HuH-7 (cell line): ENCODE measurements around the gene CASP2.
A peak's percentile ranks its signal among the peaks of the same experiment; 100 is the strongest.

ENCODE experiments used
- DNase-seq: peaks from one replicate; pipeline ENCODE4 v3.0.0; 2011; ENCODE audit warnings: low spot score

Gene CASP2

GRCh38 chr7:143287935-143288826 is at the start of gene CASP2:
Gene CASP2, plus strand, starts transcription at chr7:143288351. Its CDS starts 105 bp downstream, at chr7:143288456.
- peak; percentile 99 for DNase-seq

DNA sequence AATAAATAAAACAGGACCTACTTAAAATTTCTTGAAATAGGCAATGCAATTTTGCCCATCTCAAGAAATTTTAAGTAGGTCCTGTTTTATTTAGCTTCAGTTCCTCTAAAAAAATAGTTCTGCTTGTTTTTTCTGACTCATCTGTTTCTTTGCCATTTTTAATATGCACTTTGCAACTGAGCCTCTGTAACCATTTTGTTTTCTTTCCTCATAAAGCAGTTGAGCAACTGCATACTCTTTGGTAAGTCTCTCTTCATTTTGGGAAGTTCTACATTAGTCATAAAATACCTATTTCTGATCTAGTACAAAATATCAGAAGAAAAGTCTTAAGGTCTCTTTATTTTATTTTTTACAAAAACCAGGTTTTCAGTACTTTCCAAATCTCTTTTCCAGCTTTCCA is 48.3 kb upstream of the CASP2 start:
- DNase-seq, result no peak

GRCh38 chr7:143240291-143241168 is 47.6 kb upstream of the CASP2 start:
- peak; percentile 27 for DNase-seq

DNA sequence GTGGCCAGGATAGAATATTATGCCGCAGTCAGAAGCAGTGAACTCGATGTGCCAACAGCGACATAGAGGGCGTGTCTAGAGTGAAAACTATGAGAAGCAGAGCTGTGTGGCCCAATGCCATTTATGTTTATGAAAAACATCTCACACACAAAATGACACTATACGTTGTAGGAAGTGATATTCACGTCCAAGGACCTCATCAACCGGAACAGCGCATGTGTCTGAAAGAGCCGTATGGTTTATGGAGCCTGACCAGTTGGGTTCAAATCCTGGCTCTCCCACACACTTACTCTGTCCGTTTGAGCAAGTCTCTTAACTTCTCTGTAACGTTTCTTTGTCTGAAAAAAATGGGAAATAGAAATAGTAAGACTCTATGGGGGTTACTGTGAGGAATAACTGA is 45.8 kb upstream of the CASP2 start:
- no peak for DNase-seq

DNA sequence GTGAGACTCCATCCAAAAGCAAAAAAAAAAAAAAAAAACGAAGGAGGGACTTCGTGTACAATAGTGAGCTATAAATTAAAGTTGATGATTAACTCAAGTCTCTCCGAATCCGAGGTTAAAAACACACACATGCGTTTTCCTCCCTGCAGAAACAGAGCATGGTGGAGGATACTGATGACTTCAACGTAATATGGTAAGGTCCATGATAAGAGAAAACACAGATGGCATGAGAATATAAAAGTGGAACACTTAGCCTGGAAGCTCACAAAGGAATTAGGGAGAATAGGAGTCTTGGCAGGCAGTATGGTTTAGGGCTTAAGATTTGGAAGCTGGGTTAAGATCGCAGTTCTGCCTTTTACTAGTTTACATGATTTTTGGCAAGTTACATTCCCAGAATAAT is 45.0 kb upstream of the CASP2 start:
- peak; percentile 25 for DNase-seq

DNA sequence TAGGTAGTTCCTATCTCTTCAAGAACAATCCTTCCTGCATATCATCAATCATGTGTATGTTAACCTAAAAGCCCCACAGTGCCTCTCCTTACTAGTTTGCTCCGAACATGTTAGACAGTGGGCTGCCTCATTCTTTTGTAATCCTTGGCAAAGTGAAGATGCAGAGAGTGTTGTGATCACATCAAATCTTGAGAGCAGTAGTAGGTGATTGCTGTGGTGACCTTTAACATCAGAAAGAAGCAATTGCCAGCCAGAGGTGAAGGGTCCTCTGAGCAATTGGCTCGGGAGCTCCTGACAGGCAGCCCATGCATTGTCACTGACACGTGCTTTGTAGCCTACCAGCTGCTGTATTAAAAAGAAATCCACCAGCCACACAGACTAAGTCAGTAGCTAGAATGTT is 44.5 kb upstream of the CASP2 start:
- DNase-seq, result no peak

GRCh38 chr7:143244321-143244720 is 43.8 kb upstream of the CASP2 start:
- no peak for DNase-seq

DNA sequence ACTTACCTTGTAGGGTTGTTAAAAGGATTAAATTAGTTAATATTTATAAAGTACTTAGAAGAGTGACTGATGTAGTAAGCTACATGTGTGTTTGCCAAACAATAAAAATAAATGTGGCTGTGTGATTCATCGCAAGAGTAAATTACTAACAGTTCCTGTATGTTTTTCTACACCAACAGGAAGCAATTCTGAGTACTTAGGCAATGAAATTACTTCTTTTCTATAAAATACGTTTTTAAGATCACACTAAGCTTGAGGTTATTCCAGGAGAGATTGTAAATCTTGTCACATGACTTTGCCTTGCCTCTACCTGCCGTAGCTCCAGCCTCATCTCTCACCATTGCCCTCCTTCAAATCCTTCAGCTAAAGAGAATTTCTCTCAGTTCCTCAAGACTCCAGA is 43.0 kb upstream of the CASP2 start:
- DNase-seq, result no peak

GRCh38 chr7:143247372-143247771 is 40.8 kb upstream of the CASP2 start:
- DNase-seq, result no peak

DNA sequence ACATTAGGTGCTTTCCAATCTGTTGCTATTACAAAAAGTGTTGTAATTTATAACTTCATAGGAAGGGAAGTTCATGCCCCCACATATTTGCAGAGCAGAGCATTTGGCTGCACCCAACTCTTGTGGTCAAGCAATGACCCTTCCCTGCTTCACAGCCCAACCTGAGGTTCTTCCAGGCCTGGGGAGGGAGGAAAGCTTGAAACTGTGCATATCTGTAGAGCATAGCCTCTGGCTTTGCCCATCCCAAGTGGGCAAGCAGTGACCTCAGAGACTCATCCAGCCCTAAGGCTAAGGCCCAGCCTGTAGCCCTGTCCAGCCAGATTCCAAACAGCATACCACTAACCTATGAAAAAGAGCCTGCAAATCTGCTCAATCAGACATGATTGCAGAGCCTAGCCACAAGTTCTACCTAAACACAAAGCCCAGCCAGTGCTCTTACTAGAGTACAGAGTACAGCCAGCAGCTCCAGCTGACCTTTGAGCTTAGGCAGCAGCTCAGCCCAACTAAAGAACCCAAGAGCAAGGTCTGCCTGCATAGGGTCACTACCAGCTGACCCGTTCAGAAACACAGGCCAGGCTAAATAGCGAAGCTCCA is 39.3 kb upstream of the CASP2 start:
- DNase-seq, result peak; percentile 64

DNA sequence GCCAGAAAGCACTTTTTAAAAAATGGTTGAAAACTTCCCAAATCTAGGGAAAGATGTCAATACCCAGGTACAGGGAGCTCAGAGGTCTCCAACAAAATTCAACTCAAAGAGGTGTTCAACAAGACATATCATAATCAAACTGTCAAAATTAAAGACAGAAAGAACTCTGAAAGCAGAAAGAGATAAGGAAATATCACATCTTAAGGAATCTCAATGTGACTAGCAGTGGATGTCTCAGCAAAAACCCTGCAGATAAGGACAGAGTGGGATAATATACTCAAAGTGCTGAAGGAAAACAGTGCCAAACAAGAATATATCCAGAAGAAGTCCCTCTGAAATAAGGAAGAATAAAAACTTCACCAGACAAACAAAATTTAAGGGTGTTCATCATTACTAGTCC is 38.0 kb upstream of the CASP2 start:
- DNase-seq, result no peak

GRCh38 chr7:143250822-143251221 is 37.3 kb upstream of the CASP2 start:
- no peak for DNase-seq

DNA sequence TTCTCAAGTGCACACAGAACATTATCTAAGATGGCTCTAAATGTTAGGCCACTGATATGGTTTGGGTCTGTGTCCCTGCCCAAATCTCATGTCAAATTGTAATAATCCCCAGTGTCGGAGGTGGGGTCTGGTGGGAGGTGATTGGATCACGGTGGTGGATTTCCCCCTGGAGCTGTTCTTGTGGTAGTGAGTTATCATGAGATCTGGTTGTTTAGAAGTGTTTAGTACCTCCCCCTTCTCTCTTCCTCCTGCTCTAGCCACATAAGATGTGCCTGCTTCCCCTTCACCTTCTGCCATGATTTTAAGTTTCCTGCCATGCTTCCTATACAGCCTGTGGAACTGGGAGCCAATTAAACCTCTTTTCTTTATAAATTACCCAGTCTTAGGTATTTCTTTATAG is 36.1 kb upstream of the CASP2 start:
- DNase-seq, result no peak

GRCh38 chr7:143255564-143255963 is 32.6 kb upstream of the CASP2 start:
- no peak for DNase-seq

- DNase-seq, result no peak
Measured at GRCh38 chr7:143256325-143256724, 31.8 kb upstream of the CASP2 start.

GRCh38 chr7:143256932-143257331 is 31.2 kb upstream of the CASP2 start:
- DNase-seq, result no peak

DNA sequence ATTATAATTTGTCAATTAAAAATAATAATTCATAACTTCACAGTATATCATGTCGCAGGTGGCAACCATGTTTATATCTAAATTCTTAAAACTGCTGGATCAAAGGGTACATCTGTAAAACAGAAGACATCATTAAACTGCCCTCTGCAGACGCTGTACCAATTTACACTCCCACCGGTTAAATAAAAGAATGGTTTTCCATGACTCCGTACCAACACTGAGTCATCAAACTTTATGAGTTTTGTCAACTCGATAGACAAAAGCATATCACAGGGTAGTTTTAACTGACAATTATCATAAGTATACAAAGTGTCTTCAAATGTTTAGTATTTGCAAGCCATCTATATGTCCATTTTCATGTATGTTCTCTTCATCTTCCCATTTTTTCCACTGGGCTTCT is 30.6 kb upstream of the CASP2 start:
- no peak for DNase-seq

DNA sequence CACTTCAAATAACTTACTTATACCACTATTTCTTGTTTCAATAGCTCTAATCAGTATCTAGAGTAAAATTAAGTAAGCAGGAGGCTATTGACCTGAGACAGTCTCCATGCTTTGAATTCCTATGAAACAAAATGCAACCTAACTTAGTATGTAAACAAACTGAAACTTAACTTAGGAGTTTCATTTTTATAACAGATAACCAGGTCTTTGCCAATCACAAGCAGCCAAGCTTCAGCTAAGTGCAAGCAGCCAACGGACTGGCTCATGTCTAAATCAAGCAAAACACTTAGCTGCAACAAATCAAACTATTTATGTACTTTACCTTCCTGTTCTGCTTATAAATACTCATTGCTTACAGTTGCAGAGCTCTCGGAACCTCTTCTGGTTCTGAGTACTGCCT is 29.3 kb upstream of the CASP2 start:
- no peak for DNase-seq

DNA sequence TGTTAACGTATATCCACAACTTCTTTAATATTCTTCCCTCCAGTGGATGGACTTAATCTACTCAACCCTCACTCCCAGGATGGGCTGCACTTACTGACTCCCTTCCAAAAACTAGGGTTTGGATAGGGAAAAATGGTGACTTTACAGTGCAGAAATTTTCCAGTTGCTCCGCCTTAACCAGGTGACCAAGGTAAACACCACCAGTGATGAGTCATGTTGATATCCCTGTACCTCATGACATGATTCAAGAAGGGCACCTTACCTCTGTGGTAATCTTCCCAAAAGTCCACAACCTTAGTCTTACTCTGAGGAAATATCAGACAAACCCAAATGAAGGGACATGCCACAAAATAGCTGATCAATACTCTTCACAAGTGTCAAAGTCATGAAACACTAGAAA is 28.4 kb upstream of the CASP2 start:
- no peak for DNase-seq

DNA sequence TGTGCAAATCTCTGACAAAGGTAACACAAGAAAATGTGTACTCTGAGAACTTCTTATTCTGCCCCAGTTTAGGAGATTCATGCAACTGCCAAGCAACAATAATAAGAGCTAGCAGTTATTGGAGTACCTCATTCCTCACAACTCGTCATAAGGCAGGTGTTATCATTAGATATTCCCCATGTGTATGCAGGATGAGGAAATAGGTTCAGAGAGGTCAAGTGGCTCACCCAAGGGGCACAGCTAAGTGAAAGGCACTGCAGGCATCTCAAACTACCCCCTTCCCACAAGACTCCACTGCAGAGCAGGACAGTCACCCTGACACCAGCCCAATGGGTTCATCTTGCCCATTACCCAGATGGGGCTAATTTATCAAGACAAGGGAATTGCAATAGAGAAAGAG is 26.2 kb upstream of the CASP2 start:
- DNase-seq, result no peak

DNA sequence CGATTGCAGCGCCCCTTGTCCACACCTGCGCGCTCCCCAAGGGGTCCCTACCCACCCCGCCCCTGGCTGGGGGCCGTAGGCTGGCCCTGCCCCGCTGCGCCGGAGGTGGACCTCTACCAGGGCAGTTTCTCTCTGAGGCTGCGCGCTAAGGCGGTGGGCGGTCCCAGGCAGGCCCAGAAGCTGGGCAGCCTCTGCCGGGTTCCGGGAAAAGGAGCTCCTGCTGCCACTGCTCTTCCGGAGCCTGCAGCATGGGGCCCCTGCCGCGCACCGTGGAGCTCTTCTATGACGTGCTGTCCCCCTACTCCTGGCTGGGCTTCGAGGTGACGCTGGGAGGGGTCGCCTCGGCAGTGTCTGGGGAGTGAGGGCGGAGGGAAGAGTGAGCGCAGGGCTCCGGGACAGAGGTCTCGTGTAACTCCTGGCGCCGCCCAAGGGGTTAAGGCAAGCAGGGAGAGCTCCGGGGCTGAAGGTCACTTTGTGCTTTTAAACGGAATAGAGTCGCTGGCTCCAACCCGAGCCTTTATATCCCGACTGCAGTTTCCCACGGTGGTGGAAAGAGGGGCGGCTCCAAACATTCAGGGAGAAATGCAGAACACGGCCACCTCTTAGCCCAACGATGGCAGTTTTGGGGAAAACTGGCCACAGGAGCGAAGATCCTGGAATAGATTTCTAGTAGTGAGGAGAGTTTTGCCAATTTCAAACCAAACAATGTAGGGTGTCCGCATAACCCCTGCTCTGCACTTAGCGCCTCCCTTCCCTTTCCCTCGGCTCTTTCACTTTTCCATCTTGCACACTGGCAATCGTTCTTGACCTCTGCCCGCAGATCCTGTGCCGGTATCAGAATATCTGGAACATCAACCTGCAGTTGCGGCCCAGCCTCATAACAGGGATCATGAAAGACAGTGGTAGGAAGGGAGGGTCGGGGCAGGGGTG is 24.6 kb upstream of the CASP2 start, which contains the start of gene GSTK1:
Gene GSTK1 (plus strand): TSS at position 176 of the 930 bp plus-strand sequence. CDS start 73 bp downstream, at position 249.
- peak; percentile 83 for DNase-seq
